Sigmoid colon (tissue), 7 donors: Measurements from ENCODE around the gene KLHL4. TPM values are rescaled to one million over a fixed set of nuclear protein-coding genes. Genes with fewer than 3 reads are reported as not detected.

ENCODE experiments used
- DNase-seq: peaks from one replicate; pipeline ENCODE4 v3.0.0-alpha.2; 2019
- H3K27ac ChIP-seq, 4 donors: fragments of 200-600 bp; sonication (generic); one replicate each; pipeline ENCODE4 v1.5.1; 2016 to 2019; ENCODE audit warnings: mild to moderate bottlenecking in 1 of 4
- H3K27me3 ChIP-seq, 3 donors: fragments of 200-600 bp; sonication (generic); one replicate each; pipeline ENCODE4 v1.5.1; 2019; ENCODE audit warnings: mild to moderate bottlenecking in 1 of 3
- H3K36me3 ChIP-seq, 4 donors: fragments of 200-600 bp; sonication (generic); one replicate each; pipeline ENCODE4 v1.5.1; 2016 to 2019
- H3K4me1 ChIP-seq, 4 donors: fragments of 200-600 bp; sonication (generic); one replicate each; pipeline ENCODE4 v1.5.1; 2017 to 2019
- H3K4me3 ChIP-seq, 4 donors: fragments of 200-600 bp; sonication (generic); one replicate each; pipeline ENCODE4 v1.5.1; 2017 to 2019; ENCODE audit warnings: mild to moderate bottlenecking in 2 of 4, moderate library complexity in 1 of 4
- H3K9me3 ChIP-seq, 4 donors: fragments of 200-600 bp in 3 of 4; sonication (generic) in 3 of 4; one replicate each; pipeline versions ENCODE4 v1.5.1 to v1.6.1; 2013 to 2019
- CTCF ChIP-seq, 4 experiments: fragments of 450-650 bp in 3 of 4; fragments of 200-600 bp in 1 of 4; IDR thresholded peaks; one replicate each; pipeline ENCODE4 v1.5.1; 2016 to 2019; ENCODE audit warnings: antibody characterized with exemption in 4 of 4, mild to moderate bottlenecking in 3 of 4, moderate library complexity in 2 of 4
- EP300 ChIP-seq, 4 donors: sonication (generic); formaldehyde crosslinking; IDR thresholded peaks; one replicate each; pipeline ENCODE4 v1.6.1; 2017; ENCODE audit warnings: antibody characterized with exemption in 4 of 4
- POLR2A ChIP-seq, 2 donors: fragments of 450-650 bp; IDR thresholded peaks; one replicate each; pipeline ENCODE4 v1.6.1; 2016; ENCODE audit warnings: antibody characterized with exemption in 2 of 2, mild to moderate bottlenecking in 2 of 2, moderate library complexity in 2 of 2
- POLR2AphosphoS5 ChIP-seq, 4 donors: sonication (generic); formaldehyde crosslinking; IDR thresholded peaks; one replicate each; pipeline ENCODE4 v1.6.1; 2017; ENCODE audit warnings: antibody characterized with exemption in 4 of 4
- WGBS, 2 donors: extraction: QIAGEN DNeasy Blood & Tissue Kit; methylation state at CpG; one replicate each; pipeline ENCODE4 v1.1.7; 2013; 5-methylcytosine and 5-hydroxymethylcytosine counted together
- intact Hi-C: fragments of 100-400 bp; cut with DNase I; formaldehyde crosslinking; loops from one replicate; pipeline ENCODE4 v1.15.1; 2023
- polyA plus RNA-seq, 3 donors: library from polyadenylated mRNA; stranded (reverse); fragments of 200-250 nt; gene quantifications; one replicate each; pipeline ENCODE4 v1.2.3, GENCODE V29; 2013
- total RNA-seq, 4 donors: library from RNA; depleted of rRNA; stranded (reverse); fragments of >200 nt; gene quantifications; one replicate each; pipeline ENCODE4 v1.1.0, GENCODE V29; 2016
- donor health status: healthy with polysubstance abuse.
- donor health status: Bipolar disorder and iron deficiency.
- donor health status: healthy.

The KLHL4 gene
- total and polyA plus RNA-seq, 7 donors, result 0.15 to 2.2 (median 0.71) TPM; not detected in 1

- DNase-seq, result no peak
- Histone ChIP-seq H3K27me3 (no peaks in the 10 kb centered on the region), H3K27ac (no peak overlapping the region), H3K36me3 (no peaks in the 10 kb centered on the region), H3K4me3 (no peak overlapping the region), H3K4me1 (no peaks in the 10 kb centered on the region), H3K9me3 (no peaks in the 10 kb centered on the region)
- no peak for TF ChIP-seq POLR2AphosphoS5 (IDR thresholded peaks at IDR 0.05)
- TF ChIP-seq POLR2A (IDR thresholded peaks at IDR 0.05), result no peak
- no peak for TF ChIP-seq EP300 (IDR thresholded peaks at IDR 0.05)
- TF ChIP-seq CTCF (IDR thresholded peaks at IDR 0.05), result no peak
- intact Hi-C loops, result no loop called here
- 86 to 91% methylated on average over 6 of the region's 6 CpGs for WGBS, 2 donors
Measured at GRCh38 chrX:87582453-87582852, 64.9 kb downstream of the KLHL4 start.

GRCh38 chrX:87583679-87584078 lies 66.1 kb downstream of the KLHL4 start:
- Histone ChIP-seq H3K4me1 (no peaks in the 10 kb centered on the region), H3K36me3 (no peaks in the 10 kb centered on the region), H3K27me3 (no peaks in the 10 kb centered on the region), H3K4me3 (no peak overlapping the region), H3K27ac (no peak overlapping the region), H3K9me3 (no peaks in the 10 kb centered on the region)
- WGBS, 2 donors, result 78 to 82% methylated on average over 1 of the region's 1 CpG
- TF ChIP-seq EP300 (IDR thresholded peaks at IDR 0.05), result no peak
- no peak for TF ChIP-seq POLR2A (IDR thresholded peaks at IDR 0.05)
- TF ChIP-seq CTCF (IDR thresholded peaks at IDR 0.05), result no peak
- TF ChIP-seq POLR2AphosphoS5 (IDR thresholded peaks at IDR 0.05), result no peak
- DNase-seq, result no peak
- intact Hi-C loops, result no loop called here

GRCh38 chrX:87616371-87616770 lies 98.8 kb downstream of the KLHL4 start:
- no peak for DNase-seq
- Histone ChIP-seq H3K9me3 (no peaks in the 10 kb centered on the region), H3K4me3 (no peak overlapping the region), H3K36me3 (no peaks in the 10 kb centered on the region), H3K4me1 (no peaks in the 10 kb centered on the region), H3K27me3 (no peaks in the 10 kb centered on the region), H3K27ac (no peak overlapping the region)
- intact Hi-C loops, result no loop called here
- TF ChIP-seq CTCF (IDR thresholded peaks at IDR 0.05) (no peak), EP300 (IDR thresholded peaks at IDR 0.05) (no peak), POLR2A (IDR thresholded peaks at IDR 0.05) (no peak), POLR2AphosphoS5 (IDR thresholded peaks at IDR 0.05) (no peak)
- 73 to 83% methylated on average over 2 of the region's 2 CpGs for WGBS, 2 donors

- H3K4me1 ChIP-seq, result no peaks in the 10 kb centered on the region
- no peak for DNase-seq
- no peaks in the 10 kb centered on the region for H3K27me3 ChIP-seq
- whole genome bisulfite sequencing, 2 donors, result 60 to 62% methylated on average over 2 of the region's 2 CpGs
- H3K4me3 ChIP-seq, result no peak overlapping the region
- no peak overlapping the region for H3K27ac ChIP-seq
- no peaks in the 10 kb centered on the region for H3K9me3 ChIP-seq
- intact Hi-C loops, result no loop called here
- TF ChIP-seq CTCF (IDR thresholded peaks at IDR 0.05) (no peak), POLR2AphosphoS5 (IDR thresholded peaks at IDR 0.05) (no peak), EP300 (IDR thresholded peaks at IDR 0.05) (no peak), POLR2A (IDR thresholded peaks at IDR 0.05) (no peak)
- no peaks in the 10 kb centered on the region for H3K36me3 ChIP-seq
Measured at GRCh38 chrX:87621697-87622096, 104.1 kb downstream of the KLHL4 start.

GRCh38 chrX:87626996-87627395 lies 109.4 kb downstream of the KLHL4 start:
- TF ChIP-seq CTCF (IDR thresholded peaks at IDR 0.05) (no peak), EP300 (IDR thresholded peaks at IDR 0.05) (no peak), POLR2AphosphoS5 (IDR thresholded peaks at IDR 0.05) (no peak)
- H3K27ac ChIP-seq, result no peak overlapping the region
- H3K27me3 ChIP-seq, result no peaks in the 10 kb centered on the region
- intact Hi-C loops, result no loop called here
- H3K4me1 ChIP-seq, result no peaks in the 10 kb centered on the region
- H3K9me3 ChIP-seq, result no peaks in the 10 kb centered on the region
- H3K36me3 ChIP-seq, result no peaks in the 10 kb centered on the region
- H3K4me3 ChIP-seq, result no peak overlapping the region
- no peak for DNase-seq
- 70 to 72% methylated on average over 3 of the region's 3 CpGs for WGBS, 2 donors
